Measurements from ENCODE around the gene UBE2R2. TPM values are rescaled to one million over a fixed set of nuclear protein-coding genes. Genes with fewer than 3 reads are reported as not detected.

UBE2R2 gene
- total RNA-seq, 2 donors from 2014 or later, result 66.4 to 74.4 TPM

- H3K9me3 Mint-ChIP-seq, result no peaks in the 10 kb centered on the region
- H3K9me3 ChIP-seq (ENCODE audit: control insufficient read depth, low read length), result no peaks in the 10 kb centered on the region
- no peak overlapping the region for H3K4me3 ChIP-seq (ENCODE audit: low read length)
- no peak for DNase-seq
- no peak overlapping the region for H3K27ac ChIP-seq (ENCODE audit: low read depth, low read length)
- H3K27me3 Mint-ChIP-seq (ENCODE audit: insufficient read depth), result no peaks in the 10 kb centered on the region
- WGBS, 2 experiments (ENCODE audit: insufficient coverage in 1 of 2, insufficient read length in 1 of 2), result 95 to 96% methylated on average over 6 to 9 of the region's 9 CpGs
- H3K4me1 ChIP-seq (ENCODE audit: control insufficient read depth, insufficient read depth, low read length), result no peaks in the 10 kb centered on the region
- H3K9ac ChIP-seq (ENCODE audit: extremely low read depth, low read length, poor library complexity, severe bottlenecking), result no peak overlapping the region
- H3K4me3 Mint-ChIP-seq, result no peak overlapping the region
- no peaks in the 10 kb centered on the region for H3K27me3 ChIP-seq (ENCODE audit: control insufficient read depth, insufficient read depth, low read length, poor library complexity, severe bottlenecking)
- peaks cover 70% of the 10 kb centered on the region for H3K36me3 Mint-ChIP-seq (ENCODE audit: low read depth)
- H3K4me1 Mint-ChIP-seq, result peaks cover 24% of the 10 kb centered on the region
- H3K36me3 ChIP-seq (ENCODE audit: control insufficient read depth, insufficient read depth, low read length), result peaks cover 94% of the 10 kb centered on the region
- TF ChIP-seq, protein P1, sequence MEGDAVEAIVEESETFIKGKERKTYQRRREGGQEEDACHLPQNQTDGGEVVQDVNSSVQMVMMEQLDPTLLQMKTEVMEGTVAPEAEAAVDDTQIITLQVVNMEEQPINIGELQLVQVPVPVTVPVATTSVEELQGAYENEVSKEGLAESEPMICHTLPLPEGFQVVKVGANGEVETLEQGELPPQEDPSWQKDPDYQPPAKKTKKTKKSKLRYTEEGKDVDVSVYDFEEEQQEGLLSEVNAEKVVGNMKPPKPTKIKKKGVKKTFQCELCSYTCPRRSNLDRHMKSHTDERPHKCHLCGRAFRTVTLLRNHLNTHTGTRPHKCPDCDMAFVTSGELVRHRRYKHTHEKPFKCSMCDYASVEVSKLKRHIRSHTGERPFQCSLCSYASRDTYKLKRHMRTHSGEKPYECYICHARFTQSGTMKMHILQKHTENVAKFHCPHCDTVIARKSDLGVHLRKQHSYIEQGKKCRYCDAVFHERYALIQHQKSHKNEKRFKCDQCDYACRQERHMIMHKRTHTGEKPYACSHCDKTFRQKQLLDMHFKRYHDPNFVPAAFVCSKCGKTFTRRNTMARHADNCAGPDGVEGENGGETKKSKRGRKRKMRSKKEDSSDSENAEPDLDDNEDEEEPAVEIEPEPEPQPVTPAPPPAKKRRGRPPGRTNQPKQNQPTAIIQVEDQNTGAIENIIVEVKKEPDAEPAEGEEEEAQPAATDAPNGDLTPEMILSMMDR (conservative IDR thresholded peaks at IDR 0.05), result no peak
- H3K27ac Mint-ChIP-seq, result no peak overlapping the region
Measured at GRCh38 chr9:33917036-33917435, 100.1 kb downstream of the UBE2R2 start.

DNA sequence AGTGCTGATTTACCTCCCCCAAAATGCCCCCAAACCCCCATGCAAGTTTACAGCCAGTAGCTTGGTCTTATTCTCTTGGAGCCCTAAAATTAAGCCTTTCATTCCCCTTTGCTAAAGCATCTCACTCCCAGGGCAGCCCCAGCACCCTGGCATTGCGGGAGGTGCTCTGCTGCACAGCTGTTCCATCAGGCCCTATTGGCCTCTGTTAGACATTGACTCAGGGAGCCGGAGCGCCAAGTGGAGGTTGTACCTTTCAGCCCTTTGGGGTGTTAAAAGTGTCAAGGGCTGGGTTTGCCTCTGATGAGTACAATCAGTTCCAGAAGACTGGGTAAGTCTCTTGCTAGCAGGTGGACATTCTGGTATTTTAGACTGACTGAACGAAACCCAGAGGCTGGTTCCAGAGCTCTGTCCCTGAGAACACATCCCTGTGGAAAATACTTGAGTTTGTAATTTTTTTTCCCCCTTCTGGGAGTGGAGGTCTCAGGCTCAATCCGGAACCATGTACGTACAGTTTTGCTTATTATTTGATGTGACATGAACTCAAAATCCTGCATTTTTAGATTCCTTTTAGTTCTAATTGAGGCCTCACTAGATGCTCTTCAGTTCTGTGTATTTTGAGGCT lies 102.4 kb downstream of the UBE2R2 start:
- TF ChIP-seq, protein P1 (conservative IDR thresholded peaks at IDR 0.05), result no peak
- H3K36me3 Mint-ChIP-seq (ENCODE audit: low read depth), result peaks cover 73% of the 10 kb centered on the region
- Histone ChIP-seq H3K9ac (ENCODE audit: extremely low read depth, low read length, poor library complexity, severe bottlenecking) (no peak overlapping the region), H3K9me3 (ENCODE audit: control insufficient read depth, low read length) (no peaks in the 10 kb centered on the region), H3K4me1 (ENCODE audit: control insufficient read depth, insufficient read depth, low read length) (no peaks in the 10 kb centered on the region), H3K36me3 (ENCODE audit: control insufficient read depth, insufficient read depth, low read length) (peaks cover 95% of the 10 kb centered on the region), H3K27me3 (ENCODE audit: control insufficient read depth, insufficient read depth, low read length, poor library complexity, severe bottlenecking) (no peaks in the 10 kb centered on the region), H3K27ac (ENCODE audit: low read depth, low read length) (peak overlapping the region; percentile 25), H3K4me3 (ENCODE audit: low read length) (no peak overlapping the region)
- no peak overlapping the region for H3K4me3 Mint-ChIP-seq
- peak; percentile 42 for DNase-seq
- WGBS, 2 experiments (ENCODE audit: insufficient coverage in 1 of 2, insufficient read length in 1 of 2), result 97 to 100% methylated on average over 6 of the region's 6 CpGs
- peaks cover 24% of the 10 kb centered on the region for H3K4me1 Mint-ChIP-seq
- H3K9me3 Mint-ChIP-seq, result no peaks in the 10 kb centered on the region
- peak overlapping the region; percentile 69 for H3K27ac Mint-ChIP-seq
- H3K27me3 Mint-ChIP-seq (ENCODE audit: insufficient read depth), result no peaks in the 10 kb centered on the region

DNA sequence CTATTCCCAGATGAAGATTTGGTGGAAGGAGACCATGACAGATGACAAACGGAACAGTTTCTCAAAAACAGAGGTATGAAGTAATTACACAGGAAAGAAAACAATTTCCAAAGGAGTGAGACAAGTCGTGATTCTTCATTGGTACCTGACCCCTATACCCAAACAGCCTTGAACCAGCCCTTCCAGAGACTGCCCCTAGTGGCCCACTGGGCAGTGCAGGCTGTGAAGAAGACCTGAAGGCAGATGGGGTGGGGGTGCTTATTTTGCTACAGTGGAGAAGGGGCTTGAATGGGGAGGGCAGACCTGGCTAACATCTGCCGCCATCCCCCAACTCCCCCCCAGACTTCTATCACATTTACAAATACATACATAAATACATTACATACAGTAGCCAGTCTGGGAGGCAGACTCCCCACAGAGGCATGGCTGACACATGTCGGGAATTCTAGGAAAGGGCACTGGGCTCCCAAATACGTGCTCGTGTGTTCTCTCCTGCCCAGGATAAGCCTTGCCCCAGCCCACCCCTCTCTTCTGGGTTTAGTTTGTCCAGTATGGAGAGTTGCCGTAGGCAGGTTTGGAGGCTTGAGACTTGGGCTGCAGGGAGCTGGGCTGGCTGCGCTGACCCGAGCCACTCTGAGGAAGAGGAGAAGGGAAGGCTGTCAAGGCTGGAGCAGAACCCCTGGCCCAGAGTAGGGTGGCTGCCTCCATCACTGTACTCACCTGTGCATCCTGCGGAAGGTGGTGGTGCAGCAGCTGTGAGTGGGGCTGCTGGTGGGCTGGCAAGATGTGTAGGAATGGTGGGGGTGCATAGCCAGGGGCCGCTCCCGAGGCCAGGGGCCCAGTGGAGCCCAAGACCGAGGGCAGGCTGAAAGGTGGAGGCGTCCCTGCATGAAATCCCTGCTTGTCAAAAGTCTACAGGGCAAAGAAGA lies 105.3 kb downstream of the UBE2R2 start:
- Mint-ChIP-seq H3K4me1 (peaks cover 29% of the 10 kb centered on the region), H3K4me3 (no peak overlapping the region), H3K27me3 (ENCODE audit: insufficient read depth) (no peaks in the 10 kb centered on the region), H3K27ac (peak overlapping the region; percentile 31), H3K9me3 (no peaks in the 10 kb centered on the region), H3K36me3 (ENCODE audit: low read depth) (peaks cover 79% of the 10 kb centered on the region)
- peak; percentile 88 for DNase-seq
- peaks cover 100% of the 10 kb centered on the region for H3K36me3 ChIP-seq (ENCODE audit: control insufficient read depth, insufficient read depth, low read length)
- no peaks in the 10 kb centered on the region for H3K27me3 ChIP-seq (ENCODE audit: control insufficient read depth, insufficient read depth, low read length, poor library complexity, severe bottlenecking)
- no peaks in the 10 kb centered on the region for H3K9me3 ChIP-seq (ENCODE audit: control insufficient read depth, low read length)
- TF ChIP-seq, protein P1 (conservative IDR thresholded peaks at IDR 0.05), result peak; percentile 91
- H3K27ac ChIP-seq (ENCODE audit: low read depth, low read length), result no peak overlapping the region
- no peak overlapping the region for H3K4me3 ChIP-seq (ENCODE audit: low read length)
- H3K9ac ChIP-seq (ENCODE audit: extremely low read depth, low read length, poor library complexity, severe bottlenecking), result no peak overlapping the region
- no peaks in the 10 kb centered on the region for H3K4me1 ChIP-seq (ENCODE audit: control insufficient read depth, insufficient read depth, low read length)
- WGBS, 2 experiments (ENCODE audit: insufficient coverage in 1 of 2, insufficient read length in 1 of 2), result 97% methylated on average over 6 to 14 of the region's 14 CpGs
